AG10803 (cell line): ENCODE results near the gene KCNAB2.

Experiments
- DNase-seq: peaks from one replicate; pipeline ENCODE4 v3.0.0; 2010; ENCODE audit warnings: low read depth
- H3K4me3 ChIP-seq: 2 replicates; pipeline ENCODE4 v1.5.1; 2011; ENCODE audit warnings: mild to moderate bottlenecking, low read length, control low read depth
- TF ChIP-seq, protein P1 (sequence below): conservative IDR thresholded peaks from 2 replicates; pipeline ENCODE4 v1.5.1; 2011; ENCODE audit warnings: mild to moderate bottlenecking, low read length, control low read depth, inconsistent platforms

The KCNAB2 gene

DNA sequence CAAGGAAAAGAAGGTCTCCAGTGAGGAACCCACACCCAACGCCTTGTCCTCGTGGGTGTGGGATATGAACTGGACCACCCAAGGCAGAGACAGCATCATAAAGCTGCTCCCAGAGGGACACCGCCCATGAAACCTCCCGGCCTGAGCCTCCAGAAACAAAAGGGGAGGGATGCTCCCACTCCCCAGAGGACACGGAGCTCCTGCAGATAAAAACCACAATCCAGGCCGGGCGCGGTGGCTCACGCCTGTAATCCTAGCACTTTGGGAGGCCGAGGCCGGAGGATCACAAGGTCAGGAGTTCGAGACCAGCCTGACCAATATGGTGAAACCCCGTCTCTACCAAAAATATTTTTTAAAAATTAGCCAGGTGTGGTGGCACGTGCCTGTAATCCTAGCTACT lies 68.1 kb downstream of the KCNAB2 start:
- no peak for DNase-seq
- H3K4me3 ChIP-seq, result no peak overlapping the region
- TF ChIP-seq, protein P1, sequence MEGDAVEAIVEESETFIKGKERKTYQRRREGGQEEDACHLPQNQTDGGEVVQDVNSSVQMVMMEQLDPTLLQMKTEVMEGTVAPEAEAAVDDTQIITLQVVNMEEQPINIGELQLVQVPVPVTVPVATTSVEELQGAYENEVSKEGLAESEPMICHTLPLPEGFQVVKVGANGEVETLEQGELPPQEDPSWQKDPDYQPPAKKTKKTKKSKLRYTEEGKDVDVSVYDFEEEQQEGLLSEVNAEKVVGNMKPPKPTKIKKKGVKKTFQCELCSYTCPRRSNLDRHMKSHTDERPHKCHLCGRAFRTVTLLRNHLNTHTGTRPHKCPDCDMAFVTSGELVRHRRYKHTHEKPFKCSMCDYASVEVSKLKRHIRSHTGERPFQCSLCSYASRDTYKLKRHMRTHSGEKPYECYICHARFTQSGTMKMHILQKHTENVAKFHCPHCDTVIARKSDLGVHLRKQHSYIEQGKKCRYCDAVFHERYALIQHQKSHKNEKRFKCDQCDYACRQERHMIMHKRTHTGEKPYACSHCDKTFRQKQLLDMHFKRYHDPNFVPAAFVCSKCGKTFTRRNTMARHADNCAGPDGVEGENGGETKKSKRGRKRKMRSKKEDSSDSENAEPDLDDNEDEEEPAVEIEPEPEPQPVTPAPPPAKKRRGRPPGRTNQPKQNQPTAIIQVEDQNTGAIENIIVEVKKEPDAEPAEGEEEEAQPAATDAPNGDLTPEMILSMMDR, result no peak

DNA sequence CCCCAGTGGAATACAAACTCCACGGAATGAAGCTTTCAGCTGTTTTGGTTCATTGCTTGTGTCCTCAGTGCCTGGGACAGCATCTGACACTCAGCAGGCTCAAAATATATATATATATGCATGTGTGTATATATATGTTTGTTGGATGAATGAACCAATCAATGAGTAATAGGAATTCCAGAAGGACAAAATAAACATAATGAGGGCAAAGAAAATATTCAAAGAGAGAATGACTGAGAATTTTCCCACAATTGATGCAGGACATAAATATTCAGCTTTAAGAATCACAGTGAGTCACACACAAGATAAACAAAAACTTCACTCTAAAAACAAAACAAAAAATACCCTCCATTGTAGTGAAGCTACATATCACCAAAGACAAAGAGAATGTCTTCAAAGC lies 70.4 kb downstream of the KCNAB2 start:
- TF ChIP-seq, protein P1, result no peak
- no peak for DNase-seq
- no peak overlapping the region for H3K4me3 ChIP-seq

DNA sequence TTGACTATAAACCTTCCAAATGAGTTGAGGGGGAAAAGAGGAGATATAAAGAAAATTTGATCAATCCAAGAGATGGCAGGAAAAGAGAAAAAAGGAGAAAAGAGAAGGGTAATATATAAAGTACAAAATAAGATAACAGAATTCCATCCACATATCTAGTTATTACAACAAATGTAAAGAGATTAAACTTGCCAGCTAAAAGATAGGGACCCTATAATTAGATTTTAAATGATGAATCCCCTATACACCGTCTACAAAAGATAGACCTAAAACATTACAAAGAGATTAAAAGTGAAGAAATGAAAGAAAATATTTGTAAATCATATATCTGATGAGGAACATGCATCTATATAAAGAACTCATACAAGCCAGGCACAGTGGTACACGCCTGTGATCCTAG lies 71.4 kb downstream of the KCNAB2 start:
- TF ChIP-seq, protein P1, result no peak
- DNase-seq, result no peak
- no peak overlapping the region for H3K4me3 ChIP-seq

DNA sequence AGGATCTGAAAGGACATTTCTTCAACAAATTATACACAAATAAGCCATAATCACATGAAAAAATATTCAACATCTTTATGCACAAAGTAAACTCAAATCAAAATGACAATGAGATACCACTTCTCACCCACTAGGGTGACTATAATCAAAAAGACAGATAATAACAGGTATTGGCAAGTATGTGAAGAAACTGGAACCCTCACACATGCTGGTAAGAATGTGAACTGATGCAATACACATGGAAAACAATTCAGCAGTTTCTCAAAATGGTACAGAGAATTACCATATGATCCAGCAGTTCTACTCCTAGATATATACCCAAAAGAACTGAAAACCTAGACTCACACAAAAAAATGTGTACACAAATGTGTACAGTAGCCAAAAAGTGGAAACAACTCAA lies 71.9 kb downstream of the KCNAB2 start:
- no peak overlapping the region for H3K4me3 ChIP-seq
- DNase-seq, result no peak
- TF ChIP-seq, protein P1, result no peak

GRCh38 chr1:6118415-6118814 lies 72.7 kb downstream of the KCNAB2 start:
- peak; percentile 44 for DNase-seq
- H3K4me3 ChIP-seq, result no peak overlapping the region
- TF ChIP-seq, protein P1, result no peak

GRCh38 chr1:6121021-6121421 lies 75.3 kb downstream of the KCNAB2 start:
- DNase-seq, result no peak
- TF ChIP-seq, protein P1, result no peak

GRCh38 chr1:6121651-6122370 lies 76.1 kb downstream of the KCNAB2 start:
- DNase-seq, result no peak
- TF ChIP-seq, protein P1, result no peak
- H3K4me3 ChIP-seq, result no peak overlapping the region

More at GRCh38 chr1:6121021-6121421, 75.3 kb downstream of the KCNAB2 start:
- H3K4me3 ChIP-seq, result no peak overlapping the region
